T-helper 2 cell treated with Interferon-gamma antibody and Interleukin-4, amounts not matched to agents 5 μg/mL and 100 μg/mL, for 36 hours (primary cell): Measurements from ENCODE around the gene TMUB1.
A peak's percentile ranks its signal among the peaks of the same experiment; 100 is the strongest.

Experiments
- DNase-seq: peaks from one replicate; pipeline ENCODE4 v3.0.0; 2021; ENCODE audit warnings: low spot score
- H3K27ac Mint-ChIP-seq: one replicate; pipeline ENCODE4 v1.8.0; 2021; ENCODE audit warnings: mild to moderate bottlenecking, mixed read lengths
- H3K27me3 Mint-ChIP-seq: one replicate; pipeline ENCODE4 v1.8.0; 2021; ENCODE audit warnings: low read depth, mixed read lengths
- H3K36me3 Mint-ChIP-seq: one replicate; pipeline ENCODE4 v1.8.0; 2021; ENCODE audit warnings: low read depth, mixed read lengths
- H3K4me1 Mint-ChIP-seq: one replicate; pipeline ENCODE4 v1.8.0; 2021; ENCODE audit warnings: low read depth, mixed read lengths
- H3K4me3 Mint-ChIP-seq: one replicate; pipeline ENCODE4 v1.8.0; 2022; ENCODE audit warnings: mild to moderate bottlenecking, moderate library complexity, mixed read lengths
- H3K9me3 Mint-ChIP-seq: one replicate; pipeline ENCODE4 v1.8.0; 2021; ENCODE audit warnings: mixed read lengths

TMUB1 gene

DNA sequence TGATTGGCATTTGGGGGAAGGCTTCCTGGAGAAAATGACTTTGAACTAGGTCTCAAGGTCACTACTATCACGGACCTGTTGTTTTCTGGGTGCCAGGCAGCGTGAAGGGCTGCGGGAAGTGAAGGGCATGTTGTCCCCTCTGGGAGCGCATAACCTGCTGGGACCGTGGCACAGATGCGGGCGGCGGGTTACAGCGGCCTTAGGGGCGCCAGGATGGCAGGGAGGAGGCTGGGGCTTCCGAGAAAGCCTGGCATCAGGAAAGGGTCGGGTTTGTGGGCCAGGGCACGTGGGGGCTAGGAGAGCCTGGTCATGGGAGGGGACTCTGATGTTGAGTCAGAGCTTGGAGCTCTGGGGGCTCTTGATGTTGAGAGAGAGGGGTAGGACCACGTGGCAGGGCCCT is 17.8 kb downstream of the TMUB1 start:
- no peak for DNase-seq
- Mint-ChIP-seq H3K27me3 (no peaks in the 10 kb centered on the region), H3K27ac (no peak overlapping the region), H3K9me3 (no peaks in the 10 kb centered on the region), H3K4me1 (peaks cover 10% of the 10 kb centered on the region), H3K4me3 (no peak overlapping the region), H3K36me3 (peaks cover 25% of the 10 kb centered on the region)

GRCh38 chr7:151064993-151065392 is 18.3 kb downstream of the TMUB1 start:
- Mint-ChIP-seq H3K4me3 (no peak overlapping the region), H3K27ac (no peak overlapping the region), H3K9me3 (no peaks in the 10 kb centered on the region), H3K36me3 (peaks cover 25% of the 10 kb centered on the region), H3K4me1 (peaks cover 10% of the 10 kb centered on the region), H3K27me3 (no peaks in the 10 kb centered on the region)
- no peak for DNase-seq

DNA sequence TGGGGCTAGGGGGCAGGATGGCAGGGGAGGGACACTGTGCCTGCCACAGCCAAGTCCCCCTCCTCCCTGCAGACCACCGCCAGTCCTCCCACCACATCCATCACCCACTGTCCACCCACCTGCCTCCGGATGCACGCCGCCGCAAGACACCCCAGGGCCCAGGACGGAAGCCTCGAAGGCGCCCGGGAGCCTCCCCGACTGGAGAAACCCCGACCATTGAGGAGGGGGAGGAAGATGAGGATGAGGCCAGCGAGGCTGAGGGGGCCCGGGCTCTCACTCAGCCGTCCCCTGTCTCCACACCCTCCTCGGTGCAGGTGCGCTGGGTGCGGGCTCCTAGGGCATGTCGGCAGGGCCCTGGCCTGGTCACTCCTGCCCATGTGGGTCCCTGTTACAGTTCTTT is 18.8 kb downstream of the TMUB1 start:
- Mint-ChIP-seq H3K27ac (no peak overlapping the region), H3K4me3 (no peak overlapping the region), H3K27me3 (no peaks in the 10 kb centered on the region), H3K36me3 (peaks cover 25% of the 10 kb centered on the region), H3K9me3 (no peaks in the 10 kb centered on the region), H3K4me1 (peaks cover 10% of the 10 kb centered on the region)
- DNase-seq, result no peak

DNA sequence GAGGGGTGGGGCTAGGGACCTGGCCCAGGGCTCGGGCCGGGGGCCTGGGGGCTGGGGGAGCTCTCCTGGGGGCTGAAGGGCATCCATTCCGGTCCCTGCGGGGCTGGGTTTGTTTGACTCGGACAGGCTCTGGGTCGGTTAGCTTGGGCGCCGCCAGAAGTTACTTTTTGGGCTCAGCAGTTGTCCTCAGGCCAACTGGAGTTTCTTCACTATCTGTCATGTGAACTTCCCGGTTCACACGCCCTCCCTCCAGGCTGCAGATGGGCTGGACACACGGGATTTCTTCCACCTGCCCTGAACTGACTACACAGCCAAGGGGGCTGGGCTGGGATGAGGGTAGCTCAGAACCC is 20.1 kb downstream of the TMUB1 start:
- no peak overlapping the region for H3K27ac Mint-ChIP-seq
- no peaks in the 10 kb centered on the region for H3K27me3 Mint-ChIP-seq
- DNase-seq, result no peak
- no peak overlapping the region for H3K4me3 Mint-ChIP-seq
- H3K4me1 Mint-ChIP-seq, result peaks cover 17% of the 10 kb centered on the region
- H3K36me3 Mint-ChIP-seq, result peaks cover 20% of the 10 kb centered on the region
- no peaks in the 10 kb centered on the region for H3K9me3 Mint-ChIP-seq

- no peaks in the 10 kb centered on the region for H3K27me3 Mint-ChIP-seq
- peaks cover 17% of the 10 kb centered on the region for H3K4me1 Mint-ChIP-seq
- no peak for DNase-seq
- no peak overlapping the region for H3K27ac Mint-ChIP-seq
- no peaks in the 10 kb centered on the region for H3K9me3 Mint-ChIP-seq
- H3K36me3 Mint-ChIP-seq, result peaks cover 14% of the 10 kb centered on the region
- H3K4me3 Mint-ChIP-seq, result no peak overlapping the region
Observed at GRCh38 chr7:151062399-151063211, 20.7 kb downstream of the TMUB1 start.

GRCh38 chr7:151062111-151062398 is 21.2 kb downstream of the TMUB1 start:
- Mint-ChIP-seq H3K4me1 (peaks cover 22% of the 10 kb centered on the region), H3K27me3 (no peaks in the 10 kb centered on the region), H3K4me3 (peak overlapping the region; percentile 75), H3K36me3 (peaks cover 11% of the 10 kb centered on the region), H3K9me3 (no peaks in the 10 kb centered on the region), H3K27ac (no peak overlapping the region)
- no peak for DNase-seq

DNA sequence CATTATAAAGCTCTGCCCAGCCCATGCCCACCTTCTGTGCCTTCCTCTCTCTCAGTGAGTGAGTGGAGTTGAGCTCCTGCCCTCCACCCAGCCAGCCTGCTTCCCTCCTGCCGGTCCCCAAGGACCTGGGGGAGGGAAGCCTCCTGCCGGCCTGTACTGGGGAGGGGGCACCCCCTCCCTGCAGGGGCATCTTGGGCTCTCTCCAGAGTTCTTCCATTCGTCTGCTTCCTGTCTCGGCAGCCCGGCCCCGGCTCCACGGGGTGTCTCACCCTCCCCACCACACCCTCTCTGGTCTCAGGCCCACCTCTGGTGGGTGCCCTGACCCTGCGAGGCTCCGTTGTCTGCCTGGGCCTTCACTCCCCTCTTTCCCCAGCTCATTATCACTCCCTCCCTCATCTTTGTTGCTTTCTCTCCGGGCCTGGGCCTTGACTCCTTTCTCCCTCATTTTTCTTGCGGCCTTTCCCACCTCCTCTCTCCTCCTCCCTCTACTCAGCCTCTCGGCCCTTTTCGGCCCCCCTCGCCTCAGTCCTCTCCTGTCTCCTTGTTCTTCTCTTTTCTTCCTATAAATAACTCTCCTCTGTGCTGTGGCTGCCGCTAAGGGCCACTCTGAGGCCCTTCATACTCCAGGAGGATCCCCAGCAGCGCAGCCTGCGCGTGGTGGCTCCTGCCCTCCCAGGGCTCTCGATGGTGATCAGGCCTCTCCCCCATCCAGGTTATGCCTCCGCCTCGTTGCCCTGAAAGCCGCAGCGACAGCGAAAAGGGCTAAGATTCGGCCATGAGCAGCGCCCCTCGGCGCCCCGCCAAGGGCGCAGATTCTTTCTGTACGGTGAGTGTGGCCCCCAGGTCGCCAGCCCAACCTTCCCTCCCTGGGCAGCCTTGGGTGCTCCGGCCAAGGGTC is 21.8 kb downstream of the TMUB1 start:
- Mint-ChIP-seq H3K27ac (peak overlapping the region; percentile 71), H3K4me3 (peak overlapping the region; percentile 85), H3K36me3 (peaks cover 9% of the 10 kb centered on the region), H3K9me3 (no peaks in the 10 kb centered on the region), H3K4me1 (peaks cover 24% of the 10 kb centered on the region), H3K27me3 (no peaks in the 10 kb centered on the region)
- no peak for DNase-seq

GRCh38 chr7:151060416-151061212 is 22.7 kb downstream of the TMUB1 start:
- Mint-ChIP-seq H3K27me3 (no peaks in the 10 kb centered on the region), H3K9me3 (no peaks in the 10 kb centered on the region), H3K27ac (peak overlapping the region; percentile 49), H3K36me3 (peaks cover 9% of the 10 kb centered on the region), H3K4me3 (peak overlapping the region; percentile 85), H3K4me1 (peaks cover 24% of the 10 kb centered on the region)
- no peak for DNase-seq

GRCh38 chr7:151060113-151060415 is 23.2 kb downstream of the TMUB1 start:
- DNase-seq, result no peak
- peak overlapping the region; percentile 63 for H3K27ac Mint-ChIP-seq

GRCh38 chr7:151059367-151060112 is 23.8 kb downstream of the TMUB1 start, which contains the start of gene SLC4A2:
SLC4A2 (plus strand) TSS chr7:151059589; CDS start chr7:151061988, 2,399 bp downstream.
- Mint-ChIP-seq H3K27ac (peak within 1 kb of the TSS; percentile 92), H3K36me3 (peaks cover 4% of the 10 kb centered on the region), H3K27me3 (no peaks in the 10 kb centered on the region), H3K9me3 (no peaks in the 10 kb centered on the region), H3K4me3 (peak within 1 kb of the TSS; percentile 98), H3K4me1 (peaks cover 24% of the 10 kb centered on the region)
- DNase-seq, result peak; percentile 72

More at GRCh38 chr7:151060113-151060415, 23.2 kb downstream of the TMUB1 start:
- H3K4me3 Mint-ChIP-seq, result peak overlapping the region; percentile 85
- no peaks in the 10 kb centered on the region for H3K27me3 Mint-ChIP-seq
- H3K9me3 Mint-ChIP-seq, result no peaks in the 10 kb centered on the region
- H3K4me1 Mint-ChIP-seq, result peaks cover 24% of the 10 kb centered on the region
- peaks cover 4% of the 10 kb centered on the region for H3K36me3 Mint-ChIP-seq

DNA sequence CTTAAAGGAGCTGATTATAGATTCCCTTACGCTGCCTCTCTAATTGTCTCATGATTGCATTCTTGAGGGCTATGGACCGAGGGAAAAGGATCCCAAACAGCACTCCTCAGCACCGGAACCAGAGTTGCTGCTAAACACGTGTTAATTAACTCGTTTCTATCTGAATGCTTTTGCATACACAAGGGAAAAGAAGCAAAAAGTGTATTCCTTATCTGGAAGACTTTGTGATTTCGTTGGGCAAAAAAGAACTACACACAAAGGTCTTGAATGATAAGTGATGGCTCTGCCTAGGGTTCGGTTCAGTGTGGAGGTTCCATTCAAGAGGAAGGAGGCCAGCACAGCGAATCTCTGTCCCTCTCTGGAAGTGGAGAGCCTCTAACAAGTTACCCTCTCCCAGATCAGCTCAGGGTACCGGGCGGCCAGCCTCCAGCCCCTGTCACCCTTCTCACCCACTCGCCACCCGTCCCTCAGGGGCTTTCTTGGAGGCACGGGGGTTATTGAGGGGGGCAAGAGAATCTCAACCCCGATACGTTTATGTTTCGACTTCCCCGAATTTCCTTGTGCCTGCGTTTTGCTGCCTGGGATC is 24.4 kb downstream of the TMUB1 start:
- H3K27ac Mint-ChIP-seq, result peak overlapping the region; percentile 92
- H3K27me3 Mint-ChIP-seq, result no peaks in the 10 kb centered on the region
- no peak for DNase-seq
- no peaks in the 10 kb centered on the region for H3K9me3 Mint-ChIP-seq
- peaks cover 24% of the 10 kb centered on the region for H3K4me1 Mint-ChIP-seq
- H3K36me3 Mint-ChIP-seq, result peaks cover 4% of the 10 kb centered on the region
- peak overlapping the region; percentile 98 for H3K4me3 Mint-ChIP-seq

GRCh38 chr7:151057989-151058780 is 25.1 kb downstream of the TMUB1 start:
- peak overlapping the region; percentile 98 for H3K4me3 Mint-ChIP-seq
- H3K9me3 Mint-ChIP-seq, result no peaks in the 10 kb centered on the region
- no peaks in the 10 kb centered on the region for H3K27me3 Mint-ChIP-seq
- H3K4me1 Mint-ChIP-seq, result peaks cover 27% of the 10 kb centered on the region
- H3K36me3 Mint-ChIP-seq, result peaks cover under 1% of the 10 kb centered on the region
- H3K27ac Mint-ChIP-seq, result peak overlapping the region; percentile 92
- DNase-seq, result peak; percentile 97
